HL-60 (cell line): ENCODE measurements around the gene FRMD5.

ENCODE experiments used
- DNase-seq, 2 experiments: peaks; one replicate each; pipeline ENCODE4 v3.0.0-alpha.2; 2010 to 2020; ENCODE audit warnings: low read depth in 1 of 2, low spot score in 1 of 2
- H3K27ac ChIP-seq: fragments of 250-450 bp; sonication (Bioruptor Pico); replicated peaks from 2 replicates; pipeline ENCODE4 v1.5.1; 2020; ENCODE audit warnings: mild to moderate bottlenecking, moderate library complexity
- H3K27me3 ChIP-seq: fragments of 250-450 bp; sonication (Bioruptor Pico); 2 replicates; pipeline ENCODE4 v1.5.1; 2021; ENCODE audit warnings: mild to moderate bottlenecking, moderate library complexity; ENCODE audit not compliant: insufficient read depth, poor library complexity, severe bottlenecking
- H3K4me3 ChIP-seq: replicated peaks from 2 replicates; pipeline ENCODE4 v1.5.1; 2011; ENCODE audit warnings: mild to moderate bottlenecking, control low read depth, low read length; ENCODE audit not compliant: insufficient read depth
- CTCF ChIP-seq: IDR thresholded peaks from one replicate; pipeline ENCODE4 v1.5.1; 2011; ENCODE audit warnings: low read length, control low read depth, inconsistent platforms; ENCODE audit not compliant: insufficient read depth
- GABPA ChIP-seq: IDR thresholded peaks from 2 replicates; pipeline ENCODE4 v1.6.1; 2012; ENCODE audit warnings: low read depth
- POLR2AphosphoS5 ChIP-seq: IDR thresholded peaks from 2 replicates; pipeline ENCODE4 v1.6.1; 2012; ENCODE audit warnings: low read depth
- REST ChIP-seq: IDR thresholded peaks from 2 replicates; pipeline ENCODE4 v1.6.1; 2012; ENCODE audit warnings: low read depth; ENCODE audit not compliant: insufficient replicate concordance
- SPI1 ChIP-seq: IDR thresholded peaks from 2 replicates; pipeline ENCODE4 v1.6.1; 2012; ENCODE audit warnings: low read depth, mild to moderate bottlenecking, borderline replicate concordance

The FRMD5 gene

GRCh38 chr15:43941555-43941954, 253.5 kb downstream of the FRMD5 start:
- TF ChIP-seq SPI1: no peak
- TF ChIP-seq CTCF: no peak
- TF ChIP-seq POLR2AphosphoS5: no peak
- no peak for TF ChIP-seq REST
- no peak for TF ChIP-seq GABPA
- Histone ChIP-seq H3K27me3 (peaks cover 3% of the 10 kb centered on the region), H3K4me3 (no peak overlapping the region), H3K27ac (no peak overlapping the region)
- no peak for DNase-seq

- Histone ChIP-seq H3K4me3 (no peak overlapping the region), H3K27ac (no peak overlapping the region), H3K27me3 (peaks cover 3% of the 10 kb centered on the region)
- no peak for DNase-seq
- TF ChIP-seq REST (no peak), SPI1 (no peak), CTCF (no peak), GABPA (no peak), POLR2AphosphoS5 (no peak)
Observed at GRCh38 chr15:43941071-43941470, 254.0 kb downstream of the FRMD5 start.

GRCh38 chr15:43939070-43939469, 256.0 kb downstream of the FRMD5 start:
- DNase-seq: no peak

More at GRCh38 chr15:43939070-43939469, 256.0 kb downstream of the FRMD5 start:
- Histone ChIP-seq H3K4me3 (no peak overlapping the region), H3K27ac (no peak overlapping the region), H3K27me3 (peaks cover 3% of the 10 kb centered on the region)
- TF ChIP-seq CTCF (no peak), GABPA (no peak), REST (no peak), POLR2AphosphoS5 (no peak), SPI1 (no peak)
